ENCODE results near the gene NTN1.

The NTN1 gene

DNA sequence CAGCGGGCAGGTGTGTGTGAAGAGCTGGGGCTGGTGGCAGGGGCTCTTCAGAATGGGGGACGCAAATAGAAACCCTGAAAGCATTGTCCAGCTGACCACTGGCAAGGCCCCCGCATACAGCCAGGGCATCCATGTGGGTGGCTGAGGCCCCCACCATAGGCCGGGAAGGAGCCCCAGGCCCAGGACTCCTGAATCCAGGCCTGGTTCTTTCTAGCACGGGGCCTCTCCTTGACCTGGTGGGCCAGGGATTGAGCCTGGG is 200.5 kb downstream of the NTN1 start:
- H3F3A ChIP-seq (ENCODE audit: insufficient read depth, low read length) = no peaks in the 10 kb centered on the region
- no peak overlapping the region for H3K27ac ChIP-seq (ENCODE audit: low read depth, low read length, poor library complexity, severe bottlenecking)
- no peaks in the 10 kb centered on the region for H3K27me3 ChIP-seq (ENCODE audit: insufficient read depth, low read length)
- no peak overlapping the region for H3K9ac ChIP-seq (ENCODE audit: low read length)
- no peak overlapping the region for H3K4me3 ChIP-seq (ENCODE audit: low read depth, low read length, poor library complexity, severe bottlenecking)
- H4K20me1 ChIP-seq (ENCODE audit: insufficient read depth, low read length) = no peaks in the 10 kb centered on the region
- no peaks in the 10 kb centered on the region for H3K9me2 ChIP-seq (ENCODE audit: low read depth, low read length)
- no peak overlapping the region for H3K4me2 ChIP-seq (ENCODE audit: low read length)
- no peaks in the 10 kb centered on the region for H3K79me2 ChIP-seq (ENCODE audit: insufficient read depth, low read length)
- TF ChIP-seq, protein P1, sequence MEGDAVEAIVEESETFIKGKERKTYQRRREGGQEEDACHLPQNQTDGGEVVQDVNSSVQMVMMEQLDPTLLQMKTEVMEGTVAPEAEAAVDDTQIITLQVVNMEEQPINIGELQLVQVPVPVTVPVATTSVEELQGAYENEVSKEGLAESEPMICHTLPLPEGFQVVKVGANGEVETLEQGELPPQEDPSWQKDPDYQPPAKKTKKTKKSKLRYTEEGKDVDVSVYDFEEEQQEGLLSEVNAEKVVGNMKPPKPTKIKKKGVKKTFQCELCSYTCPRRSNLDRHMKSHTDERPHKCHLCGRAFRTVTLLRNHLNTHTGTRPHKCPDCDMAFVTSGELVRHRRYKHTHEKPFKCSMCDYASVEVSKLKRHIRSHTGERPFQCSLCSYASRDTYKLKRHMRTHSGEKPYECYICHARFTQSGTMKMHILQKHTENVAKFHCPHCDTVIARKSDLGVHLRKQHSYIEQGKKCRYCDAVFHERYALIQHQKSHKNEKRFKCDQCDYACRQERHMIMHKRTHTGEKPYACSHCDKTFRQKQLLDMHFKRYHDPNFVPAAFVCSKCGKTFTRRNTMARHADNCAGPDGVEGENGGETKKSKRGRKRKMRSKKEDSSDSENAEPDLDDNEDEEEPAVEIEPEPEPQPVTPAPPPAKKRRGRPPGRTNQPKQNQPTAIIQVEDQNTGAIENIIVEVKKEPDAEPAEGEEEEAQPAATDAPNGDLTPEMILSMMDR (IDR thresholded peaks at IDR 0.05; ENCODE audit: low read length) = no peak
- TF ChIP-seq EZH2 (IDR thresholded peaks at IDR 0.05; ENCODE audit: borderline replicate concordance, low read length) = no peak
- no peaks in the 10 kb centered on the region for H3K4me1 ChIP-seq (ENCODE audit: insufficient read depth, low read length, severe bottlenecking)
- H3K9me3 ChIP-seq (ENCODE audit: low read length) = no peaks in the 10 kb centered on the region
- no peak overlapping the region for H2AFZ ChIP-seq (ENCODE audit: low read length)
- H3K36me3 ChIP-seq (ENCODE audit: insufficient read depth, low read length) = no peaks in the 10 kb centered on the region

DNA sequence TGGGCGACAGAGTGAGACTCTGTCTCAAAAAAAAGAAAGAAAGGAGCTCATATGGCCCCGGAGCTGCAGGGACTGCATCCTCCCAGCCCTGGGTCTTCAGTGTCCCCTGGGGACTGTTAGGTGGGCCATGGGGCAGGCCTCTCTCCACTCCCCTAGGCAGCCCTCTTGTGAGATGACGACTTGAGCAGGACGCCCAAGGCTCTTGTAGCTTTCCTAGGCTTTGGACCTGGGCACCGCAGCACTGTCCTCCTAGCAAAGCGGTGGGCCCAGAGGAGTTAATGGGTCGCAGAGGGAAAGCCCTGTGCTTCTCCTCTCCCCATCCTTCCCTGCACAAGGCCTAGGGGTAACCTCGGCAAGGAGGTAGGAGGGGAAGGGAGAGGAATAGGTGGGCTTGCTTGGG is 202.2 kb downstream of the NTN1 start:
- Histone ChIP-seq H3F3A (ENCODE audit: insufficient read depth, low read length) (no peaks in the 10 kb centered on the region), H2AFZ (ENCODE audit: low read length) (no peak overlapping the region)

DNA sequence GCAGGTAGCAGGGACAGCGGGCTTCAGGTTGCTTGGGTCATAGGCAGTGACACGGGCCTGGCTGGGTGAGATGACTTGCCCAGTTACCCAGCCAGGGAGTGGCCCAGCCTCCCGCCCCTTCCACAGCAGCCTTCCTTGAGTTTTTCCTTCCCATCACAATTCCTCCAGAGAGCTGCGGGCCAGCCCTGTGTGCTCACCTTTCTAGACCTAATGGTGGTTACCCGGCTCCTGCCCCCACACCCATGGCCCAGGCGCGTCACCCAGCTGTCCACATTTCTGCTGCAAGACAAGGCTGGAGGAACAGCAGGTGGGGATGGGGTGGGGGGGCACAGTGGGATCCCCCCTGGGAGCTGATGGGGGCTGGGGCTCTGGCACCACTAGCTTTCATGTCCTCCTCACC is 203.2 kb downstream of the NTN1 start:
- H3K79me2 ChIP-seq (ENCODE audit: insufficient read depth, low read length) = no peaks in the 10 kb centered on the region
- H3K27ac ChIP-seq (ENCODE audit: low read depth, low read length, poor library complexity, severe bottlenecking) = no peak overlapping the region
- H3K9me2 ChIP-seq (ENCODE audit: low read depth, low read length) = no peaks in the 10 kb centered on the region
- no peaks in the 10 kb centered on the region; the same call in 1 of the 2 replicates for H3K27me3 ChIP-seq (ENCODE audit: insufficient read depth, low read length)
- H3K4me2 ChIP-seq (ENCODE audit: low read length) = no peak overlapping the region
- TF ChIP-seq, protein P1 (IDR thresholded peaks at IDR 0.05; ENCODE audit: low read length) = no peak
- no peak for TF ChIP-seq EZH2 (IDR thresholded peaks at IDR 0.05; ENCODE audit: borderline replicate concordance, low read length)
- H3K36me3 ChIP-seq (ENCODE audit: insufficient read depth, low read length) = no peaks in the 10 kb centered on the region
- no peak overlapping the region for H2AFZ ChIP-seq (ENCODE audit: low read length)
- no peaks in the 10 kb centered on the region for H3F3A ChIP-seq (ENCODE audit: insufficient read depth, low read length)
- H4K20me1 ChIP-seq (ENCODE audit: insufficient read depth, low read length) = no peaks in the 10 kb centered on the region
- no peak overlapping the region for H3K4me3 ChIP-seq (ENCODE audit: low read depth, low read length, poor library complexity, severe bottlenecking)
- H3K9ac ChIP-seq (ENCODE audit: low read length) = no peak overlapping the region
- no peaks in the 10 kb centered on the region for H3K4me1 ChIP-seq (ENCODE audit: insufficient read depth, low read length, severe bottlenecking)
- H3K9me3 ChIP-seq (ENCODE audit: low read length) = no peaks in the 10 kb centered on the region

More for the DNA sequence above, 202.2 kb downstream of the NTN1 start:
- Histone ChIP-seq H3K79me2 (ENCODE audit: insufficient read depth, low read length) (no peaks in the 10 kb centered on the region), H3K9ac (ENCODE audit: low read length) (no peak overlapping the region), H3K27me3 (ENCODE audit: insufficient read depth, low read length) (no peaks in the 10 kb centered on the region; the same call in 1 of the 2 replicates), H4K20me1 (ENCODE audit: insufficient read depth, low read length) (no peaks in the 10 kb centered on the region), H3K4me3 (ENCODE audit: low read depth, low read length, poor library complexity, severe bottlenecking) (no peak overlapping the region), H3K27ac (ENCODE audit: low read depth, low read length, poor library complexity, severe bottlenecking) (no peak overlapping the region), H3K9me3 (ENCODE audit: low read length) (no peaks in the 10 kb centered on the region), H3K36me3 (ENCODE audit: insufficient read depth, low read length) (no peaks in the 10 kb centered on the region), H3K4me1 (ENCODE audit: insufficient read depth, low read length, severe bottlenecking) (no peaks in the 10 kb centered on the region), H3K9me2 (ENCODE audit: low read depth, low read length) (no peaks in the 10 kb centered on the region), H3K4me2 (ENCODE audit: low read length) (no peak overlapping the region)
- TF ChIP-seq, protein P1 (IDR thresholded peaks at IDR 0.05; ENCODE audit: low read length) = no peak
- no peak for TF ChIP-seq EZH2 (IDR thresholded peaks at IDR 0.05; ENCODE audit: borderline replicate concordance, low read length)

Data from OCI-LY1 (cell line).